SU-DHL-6 (cell line): ENCODE data around the gene OTOF.

Experiments used
- CTCF ChIP-seq: fragments of 200-600 bp; sonication (generic); IDR thresholded peaks from one replicate; pipeline ENCODE4 v1.5.1; 2017; ENCODE audit warnings: antibody characterized with exemption, mild to moderate bottlenecking, low read length, moderate library complexity; ENCODE audit not compliant: insufficient read depth, poor library complexity, severe bottlenecking
- EZH2phosphoT487 ChIP-seq: fragments of 200-600 bp; sonication (generic), shearing (Covaris generic); conservative IDR thresholded peaks from 2 replicates; pipeline ENCODE4 v1.6.1; 2018; ENCODE audit warnings: mild to moderate bottlenecking, antibody characterized with exemption, low read length, moderate library complexity, mixed read lengths

GRCh38 chr2:26432859-26433258 lies 45.1 kb downstream of the OTOF start:
- TF ChIP-seq EZH2phosphoT487: no peak
- TF ChIP-seq CTCF: no peak
